Liver (tissue), 9 donors: ENCODE results near the gene LBX1. TPM values are rescaled to one million over a fixed set of nuclear protein-coding genes. Genes with fewer than 3 reads are reported as not detected.

Source experiments
- DNase-seq: peaks from one replicate; pipeline ENCODE4 v3.0.0-alpha.2; 2017; ENCODE audit warnings: low spot score
- H3K27ac ChIP-seq, 2 donors: one replicate each; pipeline ENCODE4 v1.7.0; 2013; ENCODE audit warnings: inconsistent platforms in 2 of 2, low read length in 2 of 2, control low read depth in 1 of 2, low read depth in 1 of 2, mild to moderate bottlenecking in 1 of 2
- H3K27me3 ChIP-seq, 4 donors: one replicate each; pipeline versions ENCODE4 v1.6.1 to v1.7.0; 2013; ENCODE audit warnings: low read length in 3 of 4, inconsistent platforms in 1 of 4, mild to moderate bottlenecking in 1 of 4, moderate library complexity in 1 of 4; ENCODE audit not compliant: control insufficient read depth in 4 of 4, insufficient read depth in 4 of 4
- H3K36me3 ChIP-seq, 4 donors: one replicate each; pipeline versions ENCODE4 v1.6.1 to v1.7.0; 2013; ENCODE audit warnings: low read length in 3 of 4, mild to moderate bottlenecking in 3 of 4, low read depth in 1 of 4, moderate library complexity in 1 of 4; ENCODE audit not compliant: control insufficient read depth in 4 of 4, insufficient read depth in 3 of 4
- H3K4me1 ChIP-seq, 4 donors: one replicate each; pipeline versions ENCODE4 v1.6.1 to v1.7.0; 2013; ENCODE audit warnings: low read length in 3 of 4, mild to moderate bottlenecking in 3 of 4, moderate library complexity in 1 of 4; ENCODE audit not compliant: control insufficient read depth in 4 of 4, insufficient read depth in 4 of 4
- H3K4me3 ChIP-seq, 3 donors: one replicate each; pipeline versions ENCODE4 v1.6.1 to v1.7.0; 2013; ENCODE audit warnings: low read length in 3 of 3, control low read depth in 1 of 3, low read depth in 1 of 3, mild to moderate bottlenecking in 1 of 3
- H3K9ac ChIP-seq, 2 donors: one replicate each; pipeline ENCODE4 v1.7.0; 2013; ENCODE audit warnings: low read length in 2 of 2, mild to moderate bottlenecking in 2 of 2, moderate library complexity in 2 of 2, control low read depth in 1 of 2, low read depth in 1 of 2
- H3K9me3 ChIP-seq, 4 donors: one replicate each; pipeline versions ENCODE4 v1.6.1 to v1.7.0; 2013; ENCODE audit warnings: low read length in 3 of 4; ENCODE audit not compliant: control insufficient read depth in 4 of 4
- FOXA1 ChIP-seq: IDR thresholded peaks from 2 replicates; pipeline ENCODE4 v1.6.1; 2016; ENCODE audit warnings: antibody characterized with exemption
- GABPA ChIP-seq, 2 donors: IDR thresholded peaks in 1 of 2; conservative IDR thresholded peaks in 1 of 2; 2 replicates each; pipeline ENCODE4 v1.6.1; 2016; ENCODE audit warnings: antibody characterized with exemption in 2 of 2, mild to moderate bottlenecking in 1 of 2, moderate library complexity in 1 of 2
- HNF4A ChIP-seq, 2 donors: conservative IDR thresholded peaks; 2 replicates each; pipeline ENCODE4 v1.6.1; 2016; ENCODE audit warnings: antibody characterized with exemption in 2 of 2, mild to moderate bottlenecking in 2 of 2
- HNF4G ChIP-seq: IDR thresholded peaks from 2 replicates; pipeline ENCODE4 v1.6.1; 2016; ENCODE audit warnings: antibody characterized with exemption
- JUND ChIP-seq, 2 donors: IDR thresholded peaks; 2 replicates each; pipeline ENCODE4 v1.6.1; 2016; ENCODE audit warnings: antibody characterized with exemption in 2 of 2
- RAD21 ChIP-seq, 2 donors: IDR thresholded peaks; 2 replicates each; pipeline ENCODE4 v1.6.1; 2016; ENCODE audit warnings: antibody characterized with exemption in 2 of 2, mild to moderate bottlenecking in 2 of 2
- REST ChIP-seq: IDR thresholded peaks from 2 replicates; pipeline ENCODE4 v1.6.1; 2016; ENCODE audit warnings: antibody characterized with exemption, mild to moderate bottlenecking
- RXRA ChIP-seq, 2 donors: IDR thresholded peaks; 2 replicates each; pipeline ENCODE4 v1.6.1; 2017 to 2018; ENCODE audit warnings: antibody characterized with exemption in 2 of 2, mild to moderate bottlenecking in 1 of 2
- SP1 ChIP-seq: IDR thresholded peaks from 2 replicates; pipeline ENCODE4 v1.6.1; 2018; ENCODE audit warnings: antibody characterized with exemption, mild to moderate bottlenecking
- TAF1 ChIP-seq: conservative IDR thresholded peaks from 2 replicates; pipeline ENCODE4 v1.6.1; 2016; ENCODE audit warnings: antibody characterized with exemption, mild to moderate bottlenecking
- ZBTB33 ChIP-seq: IDR thresholded peaks from 2 replicates; pipeline ENCODE4 v1.6.1; 2016; ENCODE audit warnings: antibody characterized with exemption
- WGBS: extraction: QIAGEN DNeasy Blood & Tissue Kit; methylation state at CpG from one replicate; pipeline ENCODE4 v1.1.7; 2013; 5-methylcytosine and 5-hydroxymethylcytosine counted together
- polyA plus RNA-seq, 2 donors: library from polyadenylated mRNA; stranded (reverse) in 1 of 2; unstranded in 1 of 2; fragments of 200-250 nt in 1 of 2; fragments of >200 nt in 1 of 2; fragmentation: Nextera tagmentation in 1 of 2; extraction: Ambion mirVana in 1 of 2; gene quantifications; one replicate each; pipeline versions ENCODE4 v1.2.1 to v1.2.3, GENCODE V29; 2013 to 2015
- total RNA-seq, 2 donors: library from RNA; depleted of rRNA; stranded (reverse); fragments of >200 nt; gene quantifications; one replicate each; pipeline ENCODE4 v1.2.3, GENCODE V29; 2014
- TF ChIP-seq, protein P1 (sequence below): IDR thresholded peaks from 2 replicates; pipeline ENCODE4 v1.6.1; 2016; ENCODE audit warnings: antibody characterized with exemption
- TF ChIP-seq, protein P2 (sequence below): IDR thresholded peaks from 2 replicates; pipeline ENCODE4 v1.6.1; 2016; ENCODE audit warnings: antibody characterized with exemption
- TF ChIP-seq, protein P3 (sequence below): fragments of 150-350 bp; IDR thresholded peaks from 2 replicates; pipeline ENCODE4 v1.5.1; 2017; ENCODE audit warnings: improper control_type of control experiment, low read depth, low read length; ENCODE audit not compliant: missing input control
- donor health status: healthy.
- donor health status: healthy.
- donor health status: healthy.
- donor health status: healthy.
- donor health status: healthy.

LBX1 gene
- total and polyA plus RNA-seq, 4 donors = not detected

DNA sequence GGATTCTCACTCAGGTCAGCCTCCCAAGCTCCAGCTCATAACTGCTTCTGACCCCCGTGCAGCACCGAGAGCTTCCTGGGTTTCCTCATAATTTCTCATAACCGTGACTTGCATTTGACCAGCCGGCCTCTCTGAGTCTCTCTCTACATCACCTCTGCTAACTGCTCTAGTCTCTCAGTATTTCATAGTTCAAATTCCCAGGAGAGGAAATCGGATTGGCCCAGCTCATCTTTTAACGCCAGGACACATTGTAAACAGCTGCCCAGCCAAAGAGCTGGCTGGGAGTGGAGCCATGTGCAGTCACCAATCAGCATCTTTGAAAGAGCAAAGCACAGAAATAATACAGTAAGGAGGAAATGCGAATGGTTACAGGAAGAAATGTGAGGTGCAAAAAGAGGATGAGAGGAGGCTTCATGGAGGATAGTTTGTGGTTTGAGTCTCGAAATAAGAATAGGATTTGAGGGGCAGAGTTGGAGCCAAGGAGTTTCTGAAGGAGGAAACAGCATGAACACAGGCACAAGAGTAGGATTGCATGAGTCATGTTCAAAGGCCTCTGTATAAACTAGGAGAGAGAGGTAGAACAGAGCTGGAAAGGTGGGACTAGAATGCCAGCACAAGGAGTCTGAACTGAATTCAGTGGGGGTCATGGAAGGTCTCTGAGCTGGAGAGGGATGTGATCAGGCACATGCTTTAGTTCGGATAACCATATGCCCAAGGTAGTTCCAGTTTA lies 15.2 kb upstream of the LBX1 start:
- Histone ChIP-seq H3K27ac (no peak overlapping the region), H3K9me3 (no peaks in the 10 kb centered on the region), H3K9ac (no peak overlapping the region), H3K36me3 (no peaks in the 10 kb centered on the region), H3K27me3 (peaks cover 0 to 20% (median 3%) of the 10 kb centered on the region in 4 donors), H3K4me3 (no peak overlapping the region), H3K4me1 (no peaks in the 10 kb centered on the region)
- DNase-seq = no peak
- 73% methylated on average over 9 of the region's 9 CpGs for WGBS
- TF ChIP-seq HNF4G (no peak), ZBTB33 (no peak), HNF4A (conservative IDR thresholded peaks at IDR 0.05) (no peak), REST (no peak)

DNA sequence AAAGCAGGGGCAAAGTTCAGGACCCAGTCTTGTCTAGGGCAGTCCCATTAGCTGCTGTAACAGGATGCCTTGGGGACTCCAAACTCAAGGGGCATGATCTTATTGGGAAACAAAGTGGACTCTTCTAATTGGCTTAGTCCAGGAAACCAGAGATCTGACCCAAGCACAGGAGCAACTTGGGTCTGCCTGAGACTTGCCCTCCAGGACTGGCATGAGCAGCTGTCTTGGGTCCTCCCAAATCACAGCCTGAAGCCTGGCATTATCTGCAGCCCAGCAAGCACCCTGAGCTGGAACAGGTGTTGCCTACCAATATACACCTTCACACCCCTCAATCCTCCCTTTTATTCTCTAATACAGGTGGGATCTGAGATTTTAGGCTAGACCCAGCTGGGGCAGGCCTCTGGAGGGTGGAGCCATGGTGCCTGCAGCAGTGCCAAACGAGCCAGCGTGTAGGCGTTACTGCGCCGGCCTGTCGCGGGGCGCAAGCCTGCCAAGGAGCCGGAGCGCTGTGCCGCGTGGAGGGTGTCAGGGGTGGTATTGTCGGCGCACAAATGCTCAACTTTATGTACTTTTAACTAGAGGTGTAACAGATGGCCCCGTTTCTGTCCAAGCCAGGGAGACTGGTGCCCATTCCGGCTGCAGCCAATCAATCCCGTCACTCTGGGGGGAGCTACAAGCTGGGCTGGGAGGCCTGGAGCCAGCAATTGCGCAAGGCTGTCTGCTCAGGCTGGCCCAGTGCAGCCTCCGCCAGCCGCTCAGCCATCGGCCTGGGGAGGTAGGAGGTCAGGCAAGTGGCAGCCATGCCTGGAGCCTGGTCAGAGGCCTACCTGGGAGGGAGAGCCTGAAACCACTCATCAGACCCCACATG lies 12.8 kb upstream of the LBX1 start:
- 77% methylated on average over 21 of the region's 21 CpGs for WGBS
- H3K9me3 ChIP-seq = no peaks in the 10 kb centered on the region
- peaks cover 0 to 29% (median 12%) of the 10 kb centered on the region in 4 donors for H3K27me3 ChIP-seq
- H3K36me3 ChIP-seq = no peaks in the 10 kb centered on the region
- no peak overlapping the region for H3K4me3 ChIP-seq
- no peak for DNase-seq
- no peak overlapping the region for H3K9ac ChIP-seq
- TF ChIP-seq, protein P1, sequence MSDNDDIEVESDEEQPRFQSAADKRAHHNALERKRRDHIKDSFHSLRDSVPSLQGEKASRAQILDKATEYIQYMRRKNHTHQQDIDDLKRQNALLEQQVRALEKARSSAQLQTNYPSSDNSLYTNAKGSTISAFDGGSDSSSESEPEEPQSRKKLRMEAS = no peak
- TF ChIP-seq GABPA (IDR thresholded peaks at IDR 0.05 in 1 of 2, conservative IDR thresholded peaks at IDR 0.05 in 1 of 2) = no peak
- TF ChIP-seq, protein P2, sequence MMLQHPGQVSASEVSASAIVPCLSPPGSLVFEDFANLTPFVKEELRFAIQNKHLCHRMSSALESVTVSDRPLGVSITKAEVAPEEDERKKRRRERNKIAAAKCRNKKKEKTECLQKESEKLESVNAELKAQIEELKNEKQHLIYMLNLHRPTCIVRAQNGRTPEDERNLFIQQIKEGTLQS = no peak
- no peak for TF ChIP-seq REST
- no peak for TF ChIP-seq RAD21 (IDR thresholded peaks at IDR 0.05)
- TF ChIP-seq SP1 = no peak
- no peak for TF ChIP-seq JUND (IDR thresholded peaks at IDR 0.05)
- TF ChIP-seq, protein P3, sequence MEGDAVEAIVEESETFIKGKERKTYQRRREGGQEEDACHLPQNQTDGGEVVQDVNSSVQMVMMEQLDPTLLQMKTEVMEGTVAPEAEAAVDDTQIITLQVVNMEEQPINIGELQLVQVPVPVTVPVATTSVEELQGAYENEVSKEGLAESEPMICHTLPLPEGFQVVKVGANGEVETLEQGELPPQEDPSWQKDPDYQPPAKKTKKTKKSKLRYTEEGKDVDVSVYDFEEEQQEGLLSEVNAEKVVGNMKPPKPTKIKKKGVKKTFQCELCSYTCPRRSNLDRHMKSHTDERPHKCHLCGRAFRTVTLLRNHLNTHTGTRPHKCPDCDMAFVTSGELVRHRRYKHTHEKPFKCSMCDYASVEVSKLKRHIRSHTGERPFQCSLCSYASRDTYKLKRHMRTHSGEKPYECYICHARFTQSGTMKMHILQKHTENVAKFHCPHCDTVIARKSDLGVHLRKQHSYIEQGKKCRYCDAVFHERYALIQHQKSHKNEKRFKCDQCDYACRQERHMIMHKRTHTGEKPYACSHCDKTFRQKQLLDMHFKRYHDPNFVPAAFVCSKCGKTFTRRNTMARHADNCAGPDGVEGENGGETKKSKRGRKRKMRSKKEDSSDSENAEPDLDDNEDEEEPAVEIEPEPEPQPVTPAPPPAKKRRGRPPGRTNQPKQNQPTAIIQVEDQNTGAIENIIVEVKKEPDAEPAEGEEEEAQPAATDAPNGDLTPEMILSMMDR = no peak
- TF ChIP-seq RXRA (IDR thresholded peaks at IDR 0.05) = no peak
- TF ChIP-seq TAF1 = no peak
- TF ChIP-seq FOXA1 = no peak
- H3K4me1 ChIP-seq = no peaks in the 10 kb centered on the region
- H3K27ac ChIP-seq = no peak overlapping the region
